Activated naive CD4-positive, alpha-beta T cell treated with anti-CD3 and anti-CD28 coated beads, Interleukin-2, amount 10 ng/mL, durations not matched to agents 7 days and 5 days (primary cell): ENCODE data around the gene ITPKA.

Source experiments
- CTCF ChIA-PET: fragments of 350-600 bp; sonication (Branson Sonifier 250); formaldehyde crosslinking; loops from one replicate; lab custom pipeline; 2021; ENCODE audit warnings: antibody characterized with exemption; lab: Charles Lee
- DNase-seq: peaks from one replicate; pipeline ENCODE4 v3.0.0-alpha.2; 2020
- H3K27ac Mint-ChIP-seq: one replicate; pipeline ENCODE4 v1.8.0; 2021; ENCODE audit warnings: mild to moderate bottlenecking, moderate library complexity, mixed read lengths
- H3K27me3 Mint-ChIP-seq: one replicate; pipeline ENCODE4 v1.8.0; 2021; ENCODE audit warnings: mild to moderate bottlenecking, mixed read lengths
- H3K36me3 Mint-ChIP-seq: one replicate; pipeline ENCODE4 v1.8.0; 2021; ENCODE audit warnings: mixed read lengths
- H3K4me1 Mint-ChIP-seq: one replicate; pipeline ENCODE4 v1.8.0; 2021; ENCODE audit warnings: mixed read lengths
- H3K4me3 Mint-ChIP-seq: one replicate; pipeline ENCODE4 v1.8.0; 2021; ENCODE audit warnings: mild to moderate bottlenecking, moderate library complexity, mixed read lengths
- H3K9me3 Mint-ChIP-seq: one replicate; pipeline ENCODE4 v1.8.0; 2021; ENCODE audit warnings: mixed read lengths

ITPKA gene

GRCh38 chr15:41543521-41543870, 49.8 kb downstream of the ITPKA start:
- peaks cover 24% of the 10 kb centered on the region for H3K4me1 Mint-ChIP-seq

GRCh38 chr15:41544650-41545015, 51.0 kb downstream of the ITPKA start:
- Mint-ChIP-seq H3K36me3 (peaks cover 1% of the 10 kb centered on the region), H3K27me3 (peaks cover 16% of the 10 kb centered on the region), H3K9me3 (no peaks in the 10 kb centered on the region), H3K4me1 (peaks cover 24% of the 10 kb centered on the region), H3K4me3 (peak overlapping the region; percentile 93), H3K27ac (no peak overlapping the region)
- DNase-seq = no peak
- CTCF ChIA-PET = no interaction called here

More at GRCh38 chr15:41543521-41543870, 49.8 kb downstream of the ITPKA start:
- Mint-ChIP-seq H3K9me3 (no peaks in the 10 kb centered on the region), H3K27me3 (peaks cover 16% of the 10 kb centered on the region), H3K27ac (peak overlapping the region; percentile 87), H3K36me3 (peaks cover 1% of the 10 kb centered on the region), H3K4me3 (peak overlapping the region; percentile 93)
- CTCF ChIA-PET = no interaction called here
- no peak for DNase-seq

- Mint-ChIP-seq H3K27ac (peak overlapping the region; percentile 73), H3K36me3 (peaks cover 1% of the 10 kb centered on the region), H3K4me3 (peak overlapping the region; percentile 93), H3K4me1 (peaks cover 24% of the 10 kb centered on the region), H3K9me3 (no peaks in the 10 kb centered on the region), H3K27me3 (peaks cover 16% of the 10 kb centered on the region)
- no peak for DNase-seq
- CTCF ChIA-PET = no interaction called here
Measured at GRCh38 chr15:41545218-41545617, 51.5 kb downstream of the ITPKA start.

- Mint-ChIP-seq H3K4me1 (peaks cover 21% of the 10 kb centered on the region), H3K36me3 (no peaks in the 10 kb centered on the region), H3K4me3 (no peak overlapping the region), H3K27ac (no peak overlapping the region), H3K27me3 (peaks cover 16% of the 10 kb centered on the region), H3K9me3 (no peaks in the 10 kb centered on the region)
- DNase-seq = no peak
- CTCF ChIA-PET = no interaction called here
Measured at GRCh38 chr15:41546851-41547786, 53.4 kb downstream of the ITPKA start.

GRCh38 chr15:41550066-41550775, 56.5 kb downstream of the ITPKA start:
- no peaks in the 10 kb centered on the region for H3K36me3 Mint-ChIP-seq
- CTCF ChIA-PET = interaction anchor here (0.9 to 2.3 kb wide), 2 partner anchors 8 to 19 kb away, joined by 3 to 6 read pairs; no protein-coding TSS in a partner anchor
- H3K9me3 Mint-ChIP-seq = no peaks in the 10 kb centered on the region
- no peak overlapping the region for H3K27ac Mint-ChIP-seq
- H3K4me1 Mint-ChIP-seq = peaks cover 6% of the 10 kb centered on the region
- no peak overlapping the region for H3K4me3 Mint-ChIP-seq
- peaks cover 26% of the 10 kb centered on the region for H3K27me3 Mint-ChIP-seq
- no peak for DNase-seq
